Muscle layer of colon (tissue), 2 donors: ENCODE data around the gene TOPBP1.
"Not testable (repeated sequence)": the region's sequence is repeated elsewhere in the genome, so short reads cannot be mapped to it uniquely, and the experiment has no call there.

Source experiments
- H3K27ac ChIP-seq: one replicate; pipeline ENCODE4 v1.7.0; 2013; ENCODE audit warnings: low read depth, mild to moderate bottlenecking, low read length, moderate library complexity
- H3K27me3 ChIP-seq, 2 donors: one replicate each; pipeline ENCODE4 v1.7.0; 2013; ENCODE audit warnings: low read length in 2 of 2, mild to moderate bottlenecking in 2 of 2; ENCODE audit not compliant: insufficient read depth in 2 of 2, control insufficient read depth in 1 of 2
- H3K36me3 ChIP-seq: one replicate; pipeline ENCODE4 v1.7.0; 2013; ENCODE audit warnings: mild to moderate bottlenecking, low read length; ENCODE audit not compliant: insufficient read depth
- H3K4me1 ChIP-seq: one replicate; pipeline ENCODE4 v1.7.0; 2013; ENCODE audit warnings: mild to moderate bottlenecking, low read length; ENCODE audit not compliant: insufficient read depth
- H3K4me3 ChIP-seq, 2 donors: one replicate each; pipeline ENCODE4 v1.7.0; 2013; ENCODE audit warnings: low read length in 2 of 2, low read depth in 1 of 2, mild to moderate bottlenecking in 1 of 2, moderate library complexity in 1 of 2
- H3K9ac ChIP-seq: one replicate; pipeline ENCODE4 v1.7.0; 2013; ENCODE audit warnings: low read length
- H3K9me3 ChIP-seq: one replicate; pipeline ENCODE4 v1.7.0; 2013; ENCODE audit warnings: mild to moderate bottlenecking, low read length
- donor health status: abdominal sarcoma.
- donor health status: Adenocarcinoma of cecum.

Gene TOPBP1

GRCh38 chr3:133562376-133562775 lies 99.4 kb downstream of the TOPBP1 start:
- Histone ChIP-seq H3K4me1 (no peaks in the 10 kb centered on the region), H3K36me3 (no peaks in the 10 kb centered on the region), H3K9me3 (peaks cover 6% of the 10 kb centered on the region), H3K27me3 (no peaks in the 10 kb centered on the region), H3K9ac (no peak overlapping the region), H3K4me3 (no peak overlapping the region), H3K27ac (no peak overlapping the region)

DNA sequence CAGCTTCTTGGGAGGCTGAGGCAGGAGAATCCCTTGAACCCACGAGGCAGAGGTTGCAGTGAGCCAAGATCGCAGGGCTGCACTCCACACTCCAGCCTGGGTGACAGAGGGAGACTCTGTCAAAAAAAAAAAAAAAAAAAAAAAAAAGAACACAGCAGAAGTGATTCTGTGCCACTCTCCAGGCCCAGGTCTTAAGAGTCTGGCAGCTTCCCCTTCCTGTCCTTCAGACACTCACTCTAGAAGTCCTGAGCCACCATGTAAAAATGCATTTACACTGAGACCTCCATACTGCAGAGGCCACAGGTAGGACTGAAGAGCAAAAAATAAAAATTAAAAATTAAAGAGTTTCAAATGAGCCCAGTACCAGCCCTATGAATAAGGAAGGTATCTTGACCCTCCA lies 100.1 kb downstream of the TOPBP1 start:
- no peak overlapping the region for H3K9ac ChIP-seq
- no peaks in the 10 kb centered on the region for H3K36me3 ChIP-seq
- peaks cover 6% of the 10 kb centered on the region for H3K9me3 ChIP-seq
- H3K27me3 ChIP-seq: no peaks in the 10 kb centered on the region
- no peak overlapping the region for H3K4me3 ChIP-seq
- no peaks in the 10 kb centered on the region for H3K4me1 ChIP-seq
- H3K27ac ChIP-seq: no peak overlapping the region

- not testable (repeated sequence) for H3K27ac ChIP-seq, H3K36me3 ChIP-seq, H3K9ac ChIP-seq, H3K4me3 ChIP-seq, H3K9me3 ChIP-seq, H3K27me3 ChIP-seq
- peaks cover 15% of the 10 kb centered on the region for H3K4me1 ChIP-seq
These were observed 110.2 kb downstream of the TOPBP1 start for GRCh38 chr3:133551589-133551988.
